DMS 273 treated with DMSO at 0.1 percent for 48 hours (cell line): ENCODE results near the gene TINCR.

Experiments
- DNase-seq: peaks from one replicate; lab custom pipeline; 2025; lab: John Stamatoyannopoulos, UW

The TINCR gene

DNA sequence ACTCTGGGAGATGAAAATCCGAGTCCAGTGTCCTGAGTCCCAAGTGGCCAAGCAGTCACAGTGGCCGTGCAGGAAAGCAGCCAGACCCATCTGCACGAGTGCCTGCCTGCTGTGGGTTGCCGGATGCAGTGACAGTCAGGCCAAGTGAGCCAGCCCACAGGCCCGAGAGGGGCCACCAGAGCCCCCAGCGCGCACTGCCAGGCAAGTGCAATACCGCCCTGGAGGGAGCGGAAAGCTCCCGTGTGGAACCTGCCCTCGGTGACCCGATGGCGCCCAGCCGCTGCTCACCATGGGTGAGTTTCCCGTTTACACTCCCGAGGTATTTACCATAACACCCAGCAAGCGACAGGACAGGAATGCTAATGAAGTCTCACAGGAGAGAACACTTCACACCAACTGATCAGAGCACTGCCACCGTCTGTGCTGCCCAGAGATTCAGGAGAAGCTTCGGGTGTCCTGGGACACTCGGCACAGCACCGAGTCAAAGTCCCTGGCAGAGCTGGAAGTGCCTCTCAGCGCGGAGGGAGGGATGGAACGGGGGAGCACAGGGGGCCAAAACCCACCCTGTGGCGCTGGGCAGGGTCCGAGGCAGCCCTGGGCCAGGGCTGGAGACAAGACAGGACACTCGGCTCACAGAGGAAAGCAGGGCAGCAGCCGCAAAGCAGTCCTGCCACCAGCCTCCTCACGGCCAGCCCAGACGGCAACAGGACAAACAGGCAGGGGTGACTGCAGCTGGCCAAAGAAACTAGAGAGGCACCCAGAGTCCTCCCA, 21.3 kb upstream of the TINCR start:
- DNase-seq, result no peak

DNA sequence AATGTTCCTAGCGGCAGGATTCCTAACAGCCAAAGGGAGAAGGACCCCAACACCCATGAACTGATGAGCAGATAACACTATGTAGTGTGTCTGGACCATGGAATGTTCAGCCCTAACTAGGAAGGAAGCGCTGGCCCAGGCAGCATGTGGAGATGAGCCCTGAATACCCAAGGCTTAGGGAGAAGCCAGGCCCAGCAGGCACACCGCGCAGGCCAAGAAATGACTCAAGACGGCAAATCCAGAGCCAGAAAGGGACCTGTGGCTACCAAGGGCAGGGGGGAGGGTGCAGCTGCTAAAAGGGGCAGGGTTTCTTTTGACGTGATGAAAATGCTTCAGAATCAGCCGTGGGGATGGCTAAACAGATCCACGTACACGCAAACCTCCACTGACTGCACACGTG, 20.7 kb upstream of the TINCR start:
- no peak for DNase-seq

DNA sequence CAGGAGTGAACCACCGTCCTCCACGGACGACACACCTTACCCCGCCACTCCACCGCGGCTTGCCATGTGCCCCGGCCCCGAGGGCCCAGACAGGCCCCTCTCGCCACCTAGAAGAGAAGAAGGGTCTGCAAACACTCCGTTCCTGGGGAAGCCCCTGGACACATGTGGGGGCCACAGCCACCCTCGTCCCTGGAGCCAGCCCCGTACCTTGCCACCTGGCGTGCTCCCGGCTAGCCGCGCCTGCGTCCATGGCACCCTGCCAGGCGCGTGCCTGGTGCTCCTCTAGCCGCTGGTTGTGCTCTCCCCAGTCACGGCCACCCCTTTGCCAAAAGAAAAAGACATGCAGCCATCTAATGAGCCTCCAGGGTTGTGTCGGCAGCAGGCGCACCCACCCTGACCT, 19.9 kb upstream of the TINCR start:
- DNase-seq, result no peak

DNA sequence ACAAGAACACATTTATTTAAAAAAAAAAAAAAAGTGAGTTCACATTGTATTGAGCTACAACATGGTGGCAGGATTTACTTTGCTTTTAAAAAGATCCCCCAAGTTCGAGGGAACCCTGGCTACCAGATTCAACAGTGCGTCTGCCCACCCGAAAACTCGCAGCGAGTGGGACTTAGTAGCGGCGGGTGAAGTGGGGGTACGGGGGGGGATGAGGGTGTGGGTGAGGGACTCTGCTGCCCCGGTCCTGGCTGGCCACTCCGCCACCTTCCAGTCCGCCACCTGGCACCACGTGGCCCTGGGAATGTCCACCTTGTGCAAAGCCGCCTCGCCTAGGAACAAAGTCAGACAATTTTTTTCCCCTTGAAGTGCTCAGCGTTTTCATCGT, 19.3 kb upstream of the TINCR start:
- DNase-seq, result no peak

DNA sequence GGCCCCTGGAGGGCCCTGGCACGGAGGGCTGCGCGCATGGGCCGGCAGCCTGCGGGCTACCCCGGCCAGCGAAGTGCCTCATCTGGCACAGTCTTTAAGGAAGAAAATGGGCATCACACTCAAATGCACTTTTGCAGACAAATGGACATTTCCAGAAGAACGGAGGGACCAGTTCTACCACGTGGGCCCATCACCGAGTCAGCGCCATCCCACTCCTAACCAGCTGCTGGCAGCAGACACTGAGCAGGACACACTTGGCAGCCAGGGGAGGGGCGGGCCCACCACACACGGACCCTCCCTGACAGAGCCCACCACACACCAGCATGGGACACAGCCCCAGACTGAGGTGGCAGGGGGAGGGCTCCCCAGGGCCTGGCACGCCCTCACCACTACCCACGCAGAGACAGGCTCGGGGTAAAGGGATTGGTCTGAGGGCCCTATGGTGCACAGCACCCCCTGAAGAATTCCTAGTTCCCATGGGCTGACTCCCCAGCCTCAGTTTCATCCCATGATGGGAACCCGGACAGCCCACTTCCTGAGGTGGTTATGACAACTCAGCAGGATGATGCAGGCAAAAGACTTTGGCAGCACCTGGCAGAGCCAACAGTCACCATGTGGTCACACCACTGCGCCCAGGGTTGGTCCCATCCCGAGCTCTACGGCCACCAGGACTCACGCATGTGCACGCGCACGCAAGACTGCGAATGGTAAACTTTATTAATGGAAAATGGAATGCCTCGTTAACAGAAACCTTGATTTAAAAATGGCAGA, 18.7 kb upstream of the TINCR start:
- DNase-seq, result no peak

DNA sequence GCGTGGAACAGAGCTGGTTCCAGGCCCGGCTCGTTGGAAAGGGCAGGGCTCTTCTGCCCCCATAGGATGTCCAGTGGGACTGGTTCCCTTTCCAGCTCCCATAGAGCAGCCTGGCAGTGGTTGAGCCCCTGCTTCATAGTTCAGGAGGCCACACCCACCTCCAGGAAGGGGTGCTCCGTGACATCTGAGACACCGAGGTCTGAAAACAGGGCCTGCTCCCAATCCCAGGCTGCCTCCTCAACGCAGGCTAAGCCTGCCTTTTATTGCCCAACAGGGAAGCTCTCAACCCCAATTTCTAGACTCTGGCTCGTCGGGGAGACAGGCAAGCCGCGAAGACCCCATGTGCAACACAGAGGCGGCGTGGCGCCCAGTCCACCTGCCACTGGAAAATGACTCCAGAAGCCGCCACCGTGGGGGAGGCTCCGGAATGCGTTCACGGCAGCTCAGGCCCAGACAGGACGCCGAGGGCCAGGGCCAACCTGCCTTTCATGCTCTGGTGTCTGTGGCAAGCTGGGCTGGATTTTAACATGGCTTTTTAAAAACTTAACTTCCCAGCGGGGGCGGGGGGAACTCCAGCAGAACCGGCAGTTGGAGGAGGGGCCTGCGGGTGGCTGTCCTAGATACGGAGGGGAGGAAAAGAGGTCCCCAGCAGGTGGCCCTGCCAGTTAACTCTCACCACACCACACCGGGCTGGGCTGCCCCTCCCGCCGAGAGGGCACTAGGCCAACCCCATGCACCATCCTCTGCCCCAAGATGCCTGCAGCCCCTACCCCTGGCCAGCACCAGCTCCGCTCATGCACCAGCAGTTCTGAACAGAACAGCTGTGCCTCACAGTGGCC, 17.9 kb upstream of the TINCR start:
- DNase-seq, result no peak

DNA sequence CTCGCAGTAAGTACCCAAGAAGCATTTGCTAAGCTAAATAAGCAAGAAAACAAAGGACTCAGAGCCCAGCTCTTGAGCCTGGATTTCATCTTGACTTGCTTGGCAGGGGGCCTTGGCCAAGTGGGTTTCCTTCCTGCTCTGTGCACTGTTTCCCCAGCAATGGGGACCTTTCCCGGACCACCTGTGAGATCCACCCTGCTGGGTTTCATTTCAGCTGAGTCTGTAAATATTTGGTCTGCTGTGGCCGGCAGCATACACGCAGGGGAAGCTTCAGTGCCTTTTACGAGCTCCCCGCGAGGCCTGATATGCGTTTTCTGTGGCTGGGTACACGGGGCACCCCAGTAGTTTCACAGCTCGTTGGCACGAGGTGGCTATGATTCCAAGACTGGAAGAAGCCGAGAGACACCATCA, 12.4 kb upstream of the TINCR start:
- no peak for DNase-seq

DNA sequence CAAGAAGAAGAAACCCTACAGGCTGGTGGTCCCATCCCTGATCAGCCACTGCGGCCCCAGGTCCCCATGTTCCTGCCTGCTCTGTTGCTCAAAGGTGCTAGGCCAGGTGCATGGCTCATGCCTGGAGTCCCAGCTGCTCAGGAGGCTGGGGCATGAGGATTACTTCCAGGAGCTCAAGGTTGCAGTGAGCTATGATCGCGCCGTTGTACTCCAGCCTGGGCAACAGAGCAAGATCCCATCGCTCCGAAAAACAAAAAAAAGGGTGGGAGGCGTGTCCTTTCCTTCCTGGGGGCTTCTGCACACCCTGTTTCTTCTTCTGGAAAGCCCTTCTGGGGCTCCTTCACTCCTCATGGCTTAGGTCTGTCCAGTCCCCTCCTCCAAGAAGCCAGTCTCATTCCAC, 11.9 kb upstream of the TINCR start:
- no peak for DNase-seq

DNA sequence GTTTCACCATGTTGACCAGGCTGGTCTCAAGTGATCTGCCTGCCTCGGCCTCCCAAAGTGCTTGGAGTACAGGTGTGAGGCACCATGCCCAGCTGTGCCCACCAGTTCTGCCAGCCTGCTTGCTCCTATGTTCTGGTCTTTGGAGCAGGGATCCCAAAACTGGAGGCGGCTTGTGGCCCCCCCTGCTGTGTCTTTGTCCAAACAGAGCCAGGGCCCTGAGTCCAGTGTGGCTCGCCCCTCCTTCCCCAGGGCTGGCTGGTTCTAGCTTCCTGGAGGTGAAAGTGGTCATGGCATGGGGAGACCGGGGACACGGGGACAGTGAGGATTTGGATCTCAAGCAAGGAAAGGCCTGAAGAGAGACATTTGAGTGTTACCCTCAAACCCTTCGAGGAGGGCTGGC, 11.5 kb upstream of the TINCR start:
- DNase-seq, result no peak

DNA sequence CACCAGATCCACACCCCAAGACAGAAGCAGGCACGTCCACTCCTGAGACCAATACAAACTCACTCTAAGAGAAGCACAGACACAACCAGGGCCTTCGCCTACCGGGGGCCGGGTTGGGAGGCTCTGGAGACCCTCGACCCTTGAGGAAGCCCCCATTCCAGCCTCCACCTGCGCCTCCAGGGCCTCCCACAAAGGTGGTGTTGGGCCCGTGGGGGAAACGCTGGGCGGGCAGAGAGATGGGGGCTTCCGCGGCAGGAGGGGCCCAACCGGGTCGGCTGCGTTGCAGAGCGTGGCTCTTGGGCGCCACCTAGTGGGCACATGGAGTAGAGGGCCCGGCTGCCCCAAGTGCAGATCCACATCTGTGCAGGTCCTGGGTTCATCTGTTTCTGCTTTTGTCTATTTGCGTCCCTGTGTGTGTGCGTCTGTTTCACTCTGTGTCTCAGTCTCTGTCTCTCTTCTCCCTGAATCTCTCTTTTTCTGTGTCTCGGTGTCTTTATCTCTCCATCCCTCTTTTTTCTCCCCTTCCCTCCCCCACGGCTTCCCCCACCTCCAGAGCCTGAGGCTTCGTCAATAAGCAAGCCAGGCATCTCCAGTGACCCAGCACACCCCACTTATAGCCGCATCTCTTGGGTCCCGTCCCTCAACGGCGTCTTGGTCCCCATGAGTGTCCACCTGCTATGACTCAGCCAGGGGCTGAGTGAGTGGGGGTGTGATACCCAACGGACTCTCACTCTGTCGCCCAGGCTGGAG, 10.5 kb upstream of the TINCR start:
- peak; percentile 22 for DNase-seq

DNA sequence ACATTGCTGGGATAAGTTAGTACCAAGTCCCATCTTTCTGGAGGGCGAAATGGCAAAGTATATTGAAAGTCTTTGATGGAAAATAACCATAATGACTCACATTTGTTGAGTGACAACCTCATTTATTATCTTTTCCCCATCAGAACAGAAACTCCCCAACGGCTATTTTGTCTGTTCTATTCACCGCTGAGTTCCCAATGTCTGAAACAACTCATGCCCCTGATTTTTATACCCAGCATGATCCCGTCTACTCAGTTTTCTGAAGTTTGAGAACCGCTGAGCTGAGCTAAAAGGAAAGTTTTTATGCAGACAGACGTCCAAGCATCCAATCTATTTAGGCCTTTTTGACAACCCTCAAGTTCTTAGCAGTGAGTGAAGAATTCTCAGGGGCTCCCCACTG, 7.8 kb upstream of the TINCR start:
- no peak for DNase-seq

DNA sequence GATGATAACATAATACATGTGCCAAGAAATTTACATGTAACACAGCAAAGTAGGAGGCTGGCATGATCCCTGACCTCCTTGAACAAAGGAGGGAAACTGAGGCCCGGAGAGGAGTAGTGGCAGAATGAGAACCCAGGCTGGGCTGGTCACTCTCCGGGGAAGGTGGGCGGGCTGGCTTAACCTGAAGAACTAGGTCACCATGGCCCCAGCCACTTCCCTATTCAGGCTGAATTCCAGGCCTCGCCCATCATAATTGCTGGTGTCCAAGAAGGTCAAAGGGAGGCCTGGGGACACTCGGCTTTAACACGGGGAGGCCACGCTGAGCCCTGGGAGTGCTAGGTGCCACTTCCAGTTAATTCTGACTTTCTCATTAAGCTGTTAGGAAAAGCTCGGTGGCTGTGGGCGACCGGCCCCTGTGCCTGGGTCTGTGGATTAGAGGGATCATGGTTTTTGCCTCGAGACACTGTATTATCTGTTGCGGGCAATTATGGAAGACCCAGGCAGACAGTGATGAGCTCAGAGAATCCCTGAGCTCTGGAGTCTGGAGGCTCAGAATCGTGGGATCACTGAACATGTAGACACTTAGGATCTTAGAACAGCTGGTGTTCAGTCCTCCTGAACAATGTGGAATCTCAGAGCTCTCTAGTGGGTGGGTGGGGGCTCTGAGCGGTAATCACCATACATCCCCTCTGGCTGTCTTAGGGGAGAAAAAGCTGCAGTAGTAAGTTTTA, 5.0 kb upstream of the TINCR start:
- DNase-seq, result no peak

DNA sequence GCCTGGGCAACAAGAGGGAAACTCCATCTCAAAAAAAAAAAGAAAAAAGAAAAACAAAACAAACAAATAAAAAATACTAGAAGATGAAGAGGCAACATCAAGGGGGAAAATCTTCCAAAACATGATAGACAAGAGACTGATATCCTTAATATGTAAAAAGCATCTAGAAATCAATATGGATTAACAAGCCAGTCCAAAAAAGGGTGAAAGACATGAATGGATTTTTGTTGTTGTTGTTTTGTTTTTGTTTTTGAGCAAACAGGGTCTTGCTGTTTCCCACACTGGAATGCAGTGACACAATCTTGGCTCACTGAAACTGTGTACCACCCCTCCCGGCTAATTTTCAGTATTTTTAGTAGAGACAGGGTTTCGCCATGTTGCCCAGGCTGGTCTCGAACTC, 4.0 kb upstream of the TINCR start:
- no peak for DNase-seq

DNA sequence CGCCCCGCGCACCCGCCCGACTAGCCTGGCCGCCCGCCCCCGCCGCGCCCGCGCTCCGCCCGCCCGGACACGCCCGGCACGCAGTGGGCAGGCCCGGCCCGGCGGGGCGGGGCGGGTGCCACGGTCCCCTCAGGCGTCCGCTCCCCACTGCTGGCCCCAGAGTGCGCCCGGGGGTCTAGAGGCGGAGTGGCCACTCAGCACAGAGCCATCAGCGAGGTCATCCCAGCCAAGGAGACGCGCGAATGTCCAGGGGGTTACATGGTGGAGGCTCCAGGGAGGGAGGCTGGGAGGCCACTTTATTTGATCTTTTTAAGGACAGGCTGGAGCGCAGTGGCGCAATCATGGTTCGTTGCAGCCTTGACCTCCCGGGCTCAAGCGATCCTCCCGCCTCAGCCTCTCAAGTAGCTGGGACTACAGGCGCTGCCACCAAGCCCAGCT, 236 bp upstream of the TINCR start:
- DNase-seq, result no peak

DNA sequence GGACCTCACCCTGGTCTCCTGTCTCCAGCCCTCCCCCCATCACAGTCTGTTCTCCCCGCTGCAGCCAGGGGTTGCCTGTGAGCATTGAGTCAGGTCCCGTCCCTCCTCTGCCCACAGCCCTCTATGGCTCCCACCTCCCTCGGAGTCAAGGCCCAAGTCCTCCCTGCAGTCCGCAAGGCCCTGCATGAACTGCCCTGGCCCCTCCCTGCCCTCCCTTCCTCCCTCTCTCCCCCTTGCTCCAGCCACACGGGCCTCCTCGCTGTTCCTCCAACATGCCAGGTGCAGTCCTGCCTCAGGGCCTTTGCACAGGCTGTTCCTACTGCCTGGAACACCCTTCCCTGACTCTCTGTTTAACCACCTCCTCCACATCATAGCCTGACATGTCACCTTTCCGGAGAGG, 2.8 kb downstream of the TINCR start:
- DNase-seq, result no peak

DNA sequence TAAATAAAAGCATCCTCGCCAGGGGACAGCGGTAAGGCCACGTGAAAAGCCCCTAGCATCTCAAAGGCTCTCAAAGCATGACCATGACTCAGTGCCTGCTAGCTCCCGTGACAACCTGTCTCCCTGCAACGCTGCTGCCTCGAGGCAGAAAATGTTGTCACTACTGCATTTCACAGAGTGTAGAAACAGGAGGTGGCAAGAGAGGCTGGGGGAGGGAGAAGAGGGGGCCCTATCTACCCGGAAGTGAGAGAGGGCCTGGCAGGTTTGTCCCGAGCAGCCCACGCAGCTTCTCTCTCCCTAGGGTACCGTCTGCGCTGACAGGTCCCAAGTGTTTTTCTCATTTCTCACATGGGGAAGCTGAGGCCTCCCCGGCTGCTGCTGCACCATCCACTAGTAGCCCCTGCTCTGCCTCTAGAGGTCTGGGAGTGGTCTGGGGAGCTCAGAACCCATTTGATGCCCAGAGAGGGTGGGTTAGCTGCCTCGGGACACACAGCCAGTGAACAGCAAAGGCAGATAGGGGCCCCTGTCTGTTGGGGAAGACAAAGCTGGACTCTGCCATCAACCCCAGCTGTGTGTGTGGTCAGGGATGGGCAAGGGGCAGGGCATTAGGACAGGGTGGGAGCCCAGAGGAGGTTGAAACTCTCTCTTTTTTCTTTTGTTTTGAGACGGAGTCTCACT, 3.7 kb downstream of the TINCR start:
- DNase-seq, result no peak

DNA sequence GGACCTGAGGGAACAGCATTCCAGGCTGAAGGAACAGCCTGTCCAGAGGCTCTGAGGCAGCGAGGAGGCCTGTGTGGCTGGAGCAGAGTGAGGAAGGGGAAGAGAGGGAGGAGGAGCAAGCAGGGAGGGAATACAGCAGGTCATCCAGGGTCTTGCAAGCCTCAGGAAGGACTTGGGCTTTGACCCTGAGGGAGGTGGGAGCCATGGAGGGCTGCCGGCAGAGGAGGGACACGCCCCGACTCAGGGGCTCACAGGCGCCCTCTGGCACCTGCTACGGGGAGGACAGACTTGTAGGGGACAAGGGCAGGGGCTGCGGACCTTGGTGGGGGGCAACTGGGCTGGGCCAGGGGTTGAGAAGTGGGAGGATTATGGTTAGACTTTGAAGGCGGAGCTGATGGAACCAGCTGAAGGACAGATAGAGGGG, 4.7 kb downstream of the TINCR start:
- no peak for DNase-seq

DNA sequence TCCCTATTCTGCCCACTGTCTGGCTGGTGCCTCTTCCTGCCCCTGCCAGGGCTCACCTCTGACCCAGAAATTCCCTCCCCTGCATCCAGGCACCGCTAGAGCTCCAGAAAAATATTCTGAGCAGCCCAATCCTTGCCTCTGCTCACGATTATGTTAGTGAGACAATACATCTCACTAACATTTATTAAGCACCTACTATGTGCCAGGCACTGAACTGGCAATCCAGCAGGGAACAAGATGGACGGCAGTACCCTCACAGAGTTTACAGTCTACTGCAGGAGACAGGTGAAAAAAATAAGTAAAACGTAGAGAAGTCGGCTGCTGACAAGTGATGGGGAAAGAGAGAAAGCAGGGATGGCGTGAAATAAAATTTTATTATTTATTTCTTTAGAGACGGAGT, 5.5 kb downstream of the TINCR start:
- no peak for DNase-seq

DNA sequence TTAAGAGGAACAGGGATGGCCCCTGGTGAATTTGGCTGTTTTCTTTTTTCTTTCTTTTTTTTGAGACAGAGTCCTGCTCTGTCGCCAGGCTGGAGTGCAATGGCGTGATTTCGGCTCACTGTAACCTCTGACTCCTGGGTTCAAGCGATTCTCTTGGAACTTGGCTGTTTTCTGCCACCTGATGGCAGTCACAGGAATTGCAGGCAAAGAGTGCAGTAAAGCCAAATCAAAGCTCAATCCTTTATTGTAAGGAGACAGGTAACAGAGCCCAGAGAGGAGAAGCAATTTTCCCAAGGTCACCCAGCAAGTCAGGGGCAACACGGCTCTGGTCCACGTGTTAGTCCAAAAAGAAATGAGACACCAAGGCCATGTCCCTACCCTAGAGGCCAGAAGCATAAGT, 6.2 kb downstream of the TINCR start:
- no peak for DNase-seq

DNA sequence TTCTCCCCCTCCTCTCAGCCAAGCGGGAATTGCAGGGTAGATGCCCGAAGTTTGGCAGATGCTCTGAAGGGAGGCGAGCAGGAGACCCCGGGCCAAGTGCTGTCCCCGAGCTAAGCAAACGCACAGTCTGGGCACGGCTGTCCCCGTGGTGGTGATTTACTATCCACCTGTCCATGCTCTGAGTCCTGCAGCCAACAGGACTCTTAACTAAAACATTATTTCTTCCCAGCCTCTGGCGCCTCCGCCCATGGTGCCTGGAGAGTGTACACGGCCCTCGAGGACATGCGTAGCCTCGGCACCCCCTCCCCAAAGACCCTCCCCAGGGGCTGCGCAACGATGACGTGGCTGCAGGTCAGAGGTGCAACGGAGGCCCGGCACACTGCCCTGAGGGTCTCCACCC, 7.6 kb downstream of the TINCR start:
- no peak for DNase-seq

DNA sequence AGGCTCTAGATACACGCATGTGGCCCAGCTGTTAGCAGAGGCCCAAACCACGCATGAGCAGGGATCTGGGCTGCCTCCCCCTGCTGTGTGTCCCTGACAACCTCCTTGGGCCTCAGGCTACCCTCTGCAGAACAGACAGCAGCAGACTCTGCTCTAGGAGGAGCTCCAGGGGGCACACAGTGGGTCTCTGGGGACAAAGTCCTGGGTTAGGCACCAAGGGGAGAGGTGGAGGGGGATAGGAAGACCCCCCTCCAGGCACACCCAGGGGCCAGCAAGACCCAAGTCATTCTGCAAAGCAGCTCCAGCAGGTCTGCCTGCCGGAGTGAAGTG, 8.0 kb downstream of the TINCR start:
- no peak for DNase-seq
